ENCODE measurements around the gene ABHD2. TPM values are rescaled to one million over a fixed set of nuclear protein-coding genes. Genes with fewer than 3 reads are reported as not detected.
"Not testable (repeated sequence)": the region's sequence is repeated elsewhere in the genome, so short reads cannot be mapped to it uniquely, and the experiment has no call there.

Gene ABHD2
- total RNA-seq, 1 donor from 2014 or later: 32.3 TPM

- H3K9me3 Mint-ChIP-seq (ENCODE audit: unreplicated experiment): no peaks in the 10 kb centered on the region
- peaks cover 1% of the 10 kb centered on the region for H3K27me3 Mint-ChIP-seq (ENCODE audit: unreplicated experiment)
- H3K4me1 Mint-ChIP-seq (ENCODE audit: unreplicated experiment): no peaks in the 10 kb centered on the region
- H3K4me3 Mint-ChIP-seq (ENCODE audit: unreplicated experiment): no peak overlapping the region
- no peak for DNase-seq (ENCODE audit: low spot score)
- no peak for TF ChIP-seq CTCF (IDR thresholded peaks at IDR 0.05; ENCODE audit: unreplicated experiment)
- H3K36me3 Mint-ChIP-seq (ENCODE audit: low read depth, unreplicated experiment): no peaks in the 10 kb centered on the region
- no peak overlapping the region for H3K27ac Mint-ChIP-seq (ENCODE audit: unreplicated experiment)
Measured at GRCh38 chr15:89078851-89079810, 9.1 kb upstream of the ABHD2 start.

- no peak for TF ChIP-seq CTCF (IDR thresholded peaks at IDR 0.05; ENCODE audit: unreplicated experiment)
- H3K27me3 Mint-ChIP-seq (ENCODE audit: unreplicated experiment): peaks cover 1% of the 10 kb centered on the region
- H3K4me3 Mint-ChIP-seq (ENCODE audit: unreplicated experiment): no peak overlapping the region
- no peaks in the 10 kb centered on the region for H3K36me3 Mint-ChIP-seq (ENCODE audit: low read depth, unreplicated experiment)
- H3K4me1 Mint-ChIP-seq (ENCODE audit: unreplicated experiment): peaks cover 7% of the 10 kb centered on the region
- no peak for DNase-seq (ENCODE audit: low spot score)
- H3K9me3 Mint-ChIP-seq (ENCODE audit: unreplicated experiment): no peaks in the 10 kb centered on the region
- no peak overlapping the region for H3K27ac Mint-ChIP-seq (ENCODE audit: unreplicated experiment)
Measured at GRCh38 chr15:89081878-89082277, 6.4 kb upstream of the ABHD2 start.

GRCh38 chr15:89083246-89083645, 5.0 kb upstream of the ABHD2 start:
- Mint-ChIP-seq H3K27me3 (ENCODE audit: unreplicated experiment) (no peaks in the 10 kb centered on the region), H3K4me1 (ENCODE audit: unreplicated experiment) (peaks cover 7% of the 10 kb centered on the region), H3K4me3 (ENCODE audit: unreplicated experiment) (no peak overlapping the region), H3K27ac (ENCODE audit: unreplicated experiment) (no peak overlapping the region), H3K36me3 (ENCODE audit: low read depth, unreplicated experiment) (no peaks in the 10 kb centered on the region), H3K9me3 (ENCODE audit: unreplicated experiment) (no peaks in the 10 kb centered on the region)
- TF ChIP-seq CTCF (IDR thresholded peaks at IDR 0.05; ENCODE audit: unreplicated experiment): no peak
- DNase-seq (ENCODE audit: low spot score): no peak

- TF ChIP-seq CTCF (IDR thresholded peaks at IDR 0.05; ENCODE audit: unreplicated experiment): no peak
- no peak for DNase-seq (ENCODE audit: low spot score)
- H3K4me1 Mint-ChIP-seq (ENCODE audit: unreplicated experiment): peaks cover 7% of the 10 kb centered on the region
- no peaks in the 10 kb centered on the region for H3K27me3 Mint-ChIP-seq (ENCODE audit: unreplicated experiment)
- no peak overlapping the region for H3K27ac Mint-ChIP-seq (ENCODE audit: unreplicated experiment)
- no peaks in the 10 kb centered on the region for H3K36me3 Mint-ChIP-seq (ENCODE audit: low read depth, unreplicated experiment)
- H3K9me3 Mint-ChIP-seq (ENCODE audit: unreplicated experiment): no peaks in the 10 kb centered on the region
- H3K4me3 Mint-ChIP-seq (ENCODE audit: unreplicated experiment): no peak overlapping the region
Measured at GRCh38 chr15:89085289-89085926, 2.8 kb upstream of the ABHD2 start.

- H3K9me3 Mint-ChIP-seq (ENCODE audit: unreplicated experiment); DNase-seq (ENCODE audit: low spot score); H3K4me3 Mint-ChIP-seq (ENCODE audit: unreplicated experiment); H3K27ac Mint-ChIP-seq (ENCODE audit: unreplicated experiment); H3K27me3 Mint-ChIP-seq (ENCODE audit: unreplicated experiment); H3K36me3 Mint-ChIP-seq (ENCODE audit: low read depth, unreplicated experiment): not testable (repeated sequence)
- peaks cover 12% of the 10 kb centered on the region for H3K4me1 Mint-ChIP-seq (ENCODE audit: unreplicated experiment)
Measured at GRCh38 chr15:89085933-89086332, 2.3 kb upstream of the ABHD2 start.

- H3K4me1 Mint-ChIP-seq (ENCODE audit: unreplicated experiment): peaks cover 16% of the 10 kb centered on the region
- H3K27ac Mint-ChIP-seq (ENCODE audit: unreplicated experiment); H3K4me3 Mint-ChIP-seq (ENCODE audit: unreplicated experiment); DNase-seq (ENCODE audit: low spot score); H3K27me3 Mint-ChIP-seq (ENCODE audit: unreplicated experiment); H3K9me3 Mint-ChIP-seq (ENCODE audit: unreplicated experiment); H3K36me3 Mint-ChIP-seq (ENCODE audit: low read depth, unreplicated experiment): not testable (repeated sequence)
Measured at GRCh38 chr15:89086390-89086789, 1.9 kb upstream of the ABHD2 start.

Measured in endothelial cell (in vitro differentiated cells).